SIG-M5 (cell line): ENCODE results near the gene SLC16A13.
"Not testable (repeated sequence)": the region's sequence is repeated elsewhere in the genome, so short reads cannot be mapped to it uniquely, and the experiment has no call there.

ENCODE experiments used
- DNase-seq: peaks from one replicate; lab custom pipeline; 2025; lab: John Stamatoyannopoulos, UW

The SLC16A13 gene

GRCh38 chr17:7064261-7064660 is 28.4 kb downstream of the SLC16A13 start:
- no peak for DNase-seq

GRCh38 chr17:7067198-7067597 is 31.4 kb downstream of the SLC16A13 start:
- no peak for DNase-seq

GRCh38 chr17:7068268-7068667 is 32.5 kb downstream of the SLC16A13 start:
- no peak for DNase-seq

- no peak for DNase-seq
These were observed 34.9 kb downstream of the SLC16A13 start for GRCh38 chr17:7070712-7071111.

- DNase-seq: no peak
These were observed 36.6 kb downstream of the SLC16A13 start for GRCh38 chr17:7072406-7072805.

- no peak for DNase-seq
These were observed 39.1 kb downstream of the SLC16A13 start for GRCh38 chr17:7074931-7075330.

- no peak for DNase-seq
These were observed 42.2 kb downstream of the SLC16A13 start for GRCh38 chr17:7077911-7078546.

- no peak for DNase-seq
These were observed 42.9 kb downstream of the SLC16A13 start for GRCh38 chr17:7078711-7079110.

- DNase-seq: no peak
These were observed 44.0 kb downstream of the SLC16A13 start, which contains the start of gene CLEC10A for GRCh38 chr17:7079581-7080455. Gene CLEC10A, minus strand, starts transcription at chr17:7080251. Its CDS starts 1,439 bp downstream, at chr17:7078812.

- DNase-seq: no peak
These were observed 44.7 kb downstream of the SLC16A13 start for GRCh38 chr17:7080456-7081041.

GRCh38 chr17:7081341-7082062 is 45.7 kb downstream of the SLC16A13 start:
- DNase-seq: no peak

- DNase-seq: no peak
These were observed 47.8 kb downstream of the SLC16A13 start for GRCh38 chr17:7083592-7083991.

GRCh38 chr17:7084088-7084487 is 48.3 kb downstream of the SLC16A13 start:
- DNase-seq: no peak

- not testable (repeated sequence) for DNase-seq
These were observed 52.6 kb downstream of the SLC16A13 start for GRCh38 chr17:7088442-7088841.

GRCh38 chr17:7089570-7089969 is 53.8 kb downstream of the SLC16A13 start:
- not testable (repeated sequence) for DNase-seq
